Parathyroid adenoma (tissue), 2 donors: ENCODE data around the gene MCC.

ENCODE experiments used
- H2AFZ ChIP-seq: fragments of 300-600 bp; sonication (generic); one replicate; pipeline ENCODE4 v1.7.0; 2017; ENCODE audit warnings: antibody characterized with exemption, mild to moderate bottlenecking
- H3K27ac ChIP-seq: fragments of 300-600 bp; sonication (generic); one replicate; pipeline ENCODE4 v1.7.0; 2017
- H3K27me3 ChIP-seq: fragments of 300-600 bp; sonication (generic); one replicate; pipeline ENCODE4 v1.7.0; 2017; ENCODE audit warnings: low read length; ENCODE audit not compliant: control insufficient read depth, insufficient read depth
- H3K36me3 ChIP-seq: fragments of 300-600 bp; sonication (generic); one replicate; pipeline ENCODE4 v1.7.0; 2017; ENCODE audit warnings: low read length; ENCODE audit not compliant: control insufficient read depth, insufficient read depth
- H3K4me1 ChIP-seq: fragments of 300-600 bp; sonication (generic); one replicate; pipeline ENCODE4 v1.7.0; 2017; ENCODE audit warnings: control low read depth
- H3K4me2 ChIP-seq: fragments of 300-600 bp; sonication (generic); one replicate; pipeline ENCODE4 v1.7.0; 2017; ENCODE audit warnings: low read length
- H3K4me3 ChIP-seq: fragments of 300-600 bp; sonication (generic); one replicate; pipeline ENCODE4 v1.7.0; 2017; ENCODE audit warnings: low read depth, low read length
- H3K79me2 ChIP-seq: fragments of 300-600 bp; sonication (generic); one replicate; pipeline ENCODE4 v1.7.0; 2017; ENCODE audit warnings: control low read depth
- H3K9ac ChIP-seq: fragments of 300-600 bp; sonication (generic); one replicate; pipeline ENCODE4 v1.7.0; 2017; ENCODE audit warnings: mild to moderate bottlenecking
- H3K9me3 ChIP-seq: fragments of 300-600 bp; sonication (generic); one replicate; pipeline ENCODE4 v1.7.0; 2017; ENCODE audit warnings: low read length; ENCODE audit not compliant: control insufficient read depth
- CTCF ChIP-seq: fragments of 300-600 bp; sonication (generic); IDR thresholded peaks from one replicate; pipeline ENCODE4 v1.7.0; 2017; ENCODE audit warnings: antibody characterized with exemption, mild to moderate bottlenecking
- donor health status: primary hyperparathyroidism.

The MCC gene

DNA sequence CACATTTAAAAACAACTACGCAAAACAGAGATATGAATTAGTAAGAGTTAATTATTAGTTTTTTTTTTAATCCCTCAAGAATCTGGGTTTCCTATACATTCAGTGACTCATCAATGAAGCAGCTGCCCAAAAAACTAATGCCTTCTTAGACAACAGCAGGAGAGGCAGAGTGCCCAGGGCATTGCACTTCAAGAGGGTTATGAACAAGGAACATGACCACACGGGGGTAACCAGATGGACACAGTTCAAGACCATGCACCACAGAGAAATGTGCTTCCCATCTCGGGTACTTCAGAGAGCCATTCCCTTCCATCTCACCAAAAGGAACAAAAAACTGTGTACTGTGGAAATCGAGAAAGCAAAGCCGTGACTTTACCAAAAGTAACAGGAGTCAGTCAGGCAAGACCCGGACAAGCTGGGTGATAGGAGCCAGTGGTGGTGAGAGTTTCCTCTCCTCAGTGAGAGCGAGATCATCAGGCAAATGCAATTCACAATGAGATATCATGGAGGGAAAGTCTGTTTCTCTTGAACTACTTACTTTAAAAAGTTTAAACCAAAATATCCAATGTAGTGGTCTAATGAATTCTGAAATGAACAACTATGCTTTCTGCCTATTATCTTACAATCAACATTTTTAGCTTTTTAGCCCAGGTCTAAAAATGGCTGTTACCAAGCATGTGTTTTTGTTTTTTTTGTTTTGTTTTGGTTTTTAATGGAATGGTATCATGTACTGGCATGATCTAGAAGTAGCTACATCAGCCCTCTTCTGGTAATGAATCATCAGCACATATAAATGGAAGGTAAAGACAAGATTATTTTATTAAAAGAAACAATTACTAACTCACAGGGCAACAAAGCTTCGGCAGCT lies 245.5 kb downstream of the MCC start:
- H3K79me2 ChIP-seq: peaks cover 85% of the 10 kb centered on the region
- no peaks in the 10 kb centered on the region for H3K36me3 ChIP-seq
- no peaks in the 10 kb centered on the region for H3K9me3 ChIP-seq
- peaks cover 73% of the 10 kb centered on the region for H3K4me1 ChIP-seq
- peak overlapping the region; percentile 40 for H3K4me2 ChIP-seq
- H3K9ac ChIP-seq: no peak overlapping the region
- TF ChIP-seq CTCF: no peak
- peak overlapping the region; percentile 4 for H3K4me3 ChIP-seq
- no peak overlapping the region for H2AFZ ChIP-seq
- peak overlapping the region; percentile 55 for H3K27ac ChIP-seq
- H3K27me3 ChIP-seq: no peaks in the 10 kb centered on the region

- no peaks in the 10 kb centered on the region for H3K27me3 ChIP-seq
- H3K27ac ChIP-seq: peak overlapping the region; percentile 6
- H3K9ac ChIP-seq: no peak overlapping the region
- no peaks in the 10 kb centered on the region for H3K9me3 ChIP-seq
- H3K79me2 ChIP-seq: peaks cover 80% of the 10 kb centered on the region
- peaks cover 58% of the 10 kb centered on the region for H3K4me1 ChIP-seq
- TF ChIP-seq CTCF: no peak
- no peaks in the 10 kb centered on the region for H3K36me3 ChIP-seq
- no peak overlapping the region for H2AFZ ChIP-seq
- no peak overlapping the region for H3K4me3 ChIP-seq
- H3K4me2 ChIP-seq: no peak overlapping the region
These were observed 247.1 kb downstream of the MCC start for GRCh38 chr5:113240951-113241726.

- Histone ChIP-seq H3K4me2 (no peak overlapping the region), H2AFZ (no peak overlapping the region)
- no peak for TF ChIP-seq CTCF
These were observed 248.2 kb downstream of the MCC start for GRCh38 chr5:113240032-113240431.

DNA sequence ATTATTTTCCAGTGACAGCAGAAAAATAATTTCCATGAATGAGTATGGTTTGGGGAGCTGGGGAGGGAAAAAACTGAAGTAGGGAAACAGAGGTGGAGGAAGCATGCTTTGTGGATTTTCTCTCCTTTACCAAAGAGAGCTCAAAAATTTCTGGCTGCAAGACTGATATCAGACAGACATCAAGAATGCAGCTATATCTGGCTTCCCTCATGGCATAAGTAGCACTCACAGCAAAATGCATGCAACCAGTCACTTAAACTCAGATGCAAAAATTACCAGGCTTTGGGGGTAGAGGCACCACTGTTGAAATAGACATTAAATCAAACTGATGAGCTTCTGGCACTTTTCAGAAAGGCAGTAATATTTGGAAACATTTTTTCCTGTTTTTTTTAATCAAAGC lies 250.4 kb downstream of the MCC start:
- Histone ChIP-seq H3K4me3 (peak overlapping the region; percentile 34), H3K4me2 (peak overlapping the region; percentile 42), H3K36me3 (no peaks in the 10 kb centered on the region), H2AFZ (no peak overlapping the region), H3K9me3 (no peaks in the 10 kb centered on the region), H3K79me2 (peaks cover 80% of the 10 kb centered on the region), H3K27me3 (no peaks in the 10 kb centered on the region), H3K27ac (peak overlapping the region; percentile 24), H3K4me1 (peaks cover 52% of the 10 kb centered on the region), H3K9ac (no peak overlapping the region)
- no peak for TF ChIP-seq CTCF

More at GRCh38 chr5:113240032-113240431, 248.2 kb downstream of the MCC start:
- H3K4me1 ChIP-seq: peaks cover 53% of the 10 kb centered on the region
- H3K4me3 ChIP-seq: no peak overlapping the region
- no peak overlapping the region for H3K9ac ChIP-seq
- peaks cover 82% of the 10 kb centered on the region for H3K79me2 ChIP-seq
- H3K9me3 ChIP-seq: no peaks in the 10 kb centered on the region
- H3K27me3 ChIP-seq: no peaks in the 10 kb centered on the region
- no peaks in the 10 kb centered on the region for H3K36me3 ChIP-seq
- H3K27ac ChIP-seq: peak overlapping the region; percentile 8
